GM21447 (cell line): Measurements from ENCODE around the gene SNX19.

Source experiments
- ATAC-seq: cut with Tn5 transposase; IDR thresholded peaks from one replicate; pipeline ENCODE4 v1.9.1; 2021; ENCODE audit not compliant: unreplicated experiment

SNX19 gene

GRCh38 chr11:130846606-130847005 lies 69.7 kb downstream of the SNX19 start:
- ATAC-seq: no peak

GRCh38 chr11:130842001-130842400 lies 74.3 kb downstream of the SNX19 start:
- no peak for ATAC-seq

GRCh38 chr11:130840679-130841078 lies 75.6 kb downstream of the SNX19 start:
- ATAC-seq: no peak

- ATAC-seq: no peak
These were observed 76.2 kb downstream of the SNX19 start for GRCh38 chr11:130839981-130840666.

GRCh38 chr11:130837194-130837593 lies 79.1 kb downstream of the SNX19 start:
- ATAC-seq: no peak

GRCh38 chr11:130834886-130835285 lies 81.4 kb downstream of the SNX19 start:
- no peak for ATAC-seq

- ATAC-seq: no peak
These were observed 83.5 kb downstream of the SNX19 start for GRCh38 chr11:130832566-130833425.

GRCh38 chr11:130831976-130832375 lies 84.3 kb downstream of the SNX19 start:
- ATAC-seq: no peak

GRCh38 chr11:130831506-130831905 lies 84.8 kb downstream of the SNX19 start:
- no peak for ATAC-seq

GRCh38 chr11:130830566-130830965 lies 85.7 kb downstream of the SNX19 start:
- no peak for ATAC-seq

GRCh38 chr11:130829920-130830511 lies 86.3 kb downstream of the SNX19 start:
- ATAC-seq: no peak

- ATAC-seq: no peak
These were observed 87.5 kb downstream of the SNX19 start for GRCh38 chr11:130828741-130829140.

GRCh38 chr11:130827451-130828377 lies 88.6 kb downstream of the SNX19 start:
- ATAC-seq: no peak

- ATAC-seq: no peak
These were observed 89.7 kb downstream of the SNX19 start for GRCh38 chr11:130826572-130826971.

GRCh38 chr11:130825983-130826382 lies 90.3 kb downstream of the SNX19 start:
- no peak for ATAC-seq

GRCh38 chr11:130825561-130825960 lies 90.7 kb downstream of the SNX19 start:
- no peak for ATAC-seq
